Measurements from ENCODE around the gene GSK3B. TPM values are rescaled to one million over a fixed set of nuclear protein-coding genes. Genes with fewer than 3 reads are reported as not detected.

Gene GSK3B
- total RNA-seq, 1 experiment from 2014 or later = 56.6 TPM

DNA sequence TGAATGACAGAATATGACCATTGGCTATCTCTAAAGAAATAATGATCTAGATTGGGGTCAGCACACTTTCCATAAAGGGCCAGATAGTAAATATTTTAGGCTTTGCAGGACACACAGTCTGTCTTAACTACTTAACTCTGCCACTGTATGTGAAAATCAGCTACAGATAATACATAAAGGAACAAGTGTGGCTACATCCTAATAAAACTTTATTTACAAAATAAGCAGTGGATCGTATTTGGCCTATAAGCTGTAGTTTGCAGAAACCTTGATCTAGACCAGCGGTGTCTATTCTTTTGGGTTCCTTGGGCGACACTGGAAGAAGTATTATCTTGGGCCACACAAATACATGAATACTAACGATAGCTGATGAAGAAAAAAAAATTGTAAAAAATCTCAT, 27.6 kb downstream of the GSK3B start:
- intact Hi-C loops (cut with micrococcal nuclease; ENCODE audit: unreplicated experiment) = no loop called here
- H3K4me3 ChIP-seq (ENCODE audit: low read depth, low read length, poor library complexity, severe bottlenecking) = no peak overlapping the region
- no peak for DNase-seq (ENCODE audit: low spot score)
- BruUV-seq (replicated peaks) = no TSS peak
- no peaks in the 10 kb centered on the region for H3K27me3 ChIP-seq (replicated peaks; ENCODE audit: insufficient read depth, low read depth, low read length, poor library complexity)
- no peak overlapping the region for H3K27ac ChIP-seq (ENCODE audit: low read depth, low read length, poor library complexity, severe bottlenecking)
- ChIA-PET CTCF (no interaction called here), POLR2A (ENCODE audit: low non-redundant PET) (interaction anchor here (0.7 kb wide), 1 partner anchor 186 kb away, joined by 3 read pairs; no protein-coding TSS in a partner anchor)
- H3K4me1 ChIP-seq (ENCODE audit: insufficient read depth, low read length, poor library complexity, severe bottlenecking) = no peaks in the 10 kb centered on the region
- TF ChIP-seq EZH2 (IDR thresholded peaks at IDR 0.05; ENCODE audit: borderline replicate concordance, low read depth, low read length, poor library complexity, severe bottlenecking) (no peak), CTCF (conservative IDR thresholded peaks at IDR 0.05; ENCODE audit: low read depth, low read length) (no peak)
- H3K9me3 ChIP-seq (ENCODE audit: low read depth, low read length, poor library complexity, severe bottlenecking) = no peaks in the 10 kb centered on the region
- H3K36me3 ChIP-seq (ENCODE audit: insufficient read depth, low read length, poor library complexity, severe bottlenecking) = no peaks in the 10 kb centered on the region

DNA sequence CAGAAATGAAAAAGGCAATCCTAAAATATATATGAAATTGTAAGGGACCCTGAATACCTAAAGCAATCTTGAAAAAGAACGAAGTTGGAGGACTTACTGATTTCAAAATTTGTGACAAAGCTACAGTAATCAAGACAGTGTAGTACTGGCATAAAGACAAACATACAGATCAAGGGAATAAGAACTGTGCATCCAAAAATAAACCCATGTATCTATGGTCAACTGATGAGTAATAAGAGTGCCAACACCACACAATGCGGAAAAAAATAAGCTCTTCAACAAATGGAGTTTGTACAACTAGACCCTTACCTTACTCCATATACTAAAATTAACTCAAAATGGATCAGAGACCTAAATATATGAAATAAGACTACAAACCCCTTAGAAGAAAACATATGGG, 29.6 kb downstream of the GSK3B start:
- H3K9me3 ChIP-seq (ENCODE audit: low read depth, low read length, poor library complexity, severe bottlenecking) = no peaks in the 10 kb centered on the region
- no TSS peak for BruUV-seq (replicated peaks)
- no peak overlapping the region for H3K27ac ChIP-seq (ENCODE audit: low read depth, low read length, poor library complexity, severe bottlenecking)
- H3K36me3 ChIP-seq (ENCODE audit: insufficient read depth, low read length, poor library complexity, severe bottlenecking) = no peaks in the 10 kb centered on the region
- DNase-seq (ENCODE audit: low spot score) = no peak
- ChIA-PET CTCF (no interaction called here), POLR2A (ENCODE audit: low non-redundant PET) (no interaction called here)
- peaks cover 8% of the 10 kb centered on the region for H3K4me1 ChIP-seq (ENCODE audit: insufficient read depth, low read length, poor library complexity, severe bottlenecking)
- no peaks in the 10 kb centered on the region for H3K27me3 ChIP-seq (replicated peaks; ENCODE audit: insufficient read depth, low read depth, low read length, poor library complexity)
- TF ChIP-seq CTCF (conservative IDR thresholded peaks at IDR 0.05; ENCODE audit: low read depth, low read length) (no peak), EZH2 (IDR thresholded peaks at IDR 0.05; ENCODE audit: borderline replicate concordance, low read depth, low read length, poor library complexity, severe bottlenecking) (no peak)
- H3K4me3 ChIP-seq (ENCODE audit: low read depth, low read length, poor library complexity, severe bottlenecking) = no peak overlapping the region
- intact Hi-C loops (cut with micrococcal nuclease; ENCODE audit: unreplicated experiment) = no loop called here

- TF ChIP-seq EZH2 (IDR thresholded peaks at IDR 0.05; ENCODE audit: borderline replicate concordance, low read depth, low read length, poor library complexity, severe bottlenecking) (no peak), CTCF (conservative IDR thresholded peaks at IDR 0.05; ENCODE audit: low read depth, low read length) (no peak)
- Histone ChIP-seq H3K4me1 (ENCODE audit: insufficient read depth, low read length, poor library complexity, severe bottlenecking) (peaks cover 20% of the 10 kb centered on the region), H3K9me3 (ENCODE audit: low read depth, low read length, poor library complexity, severe bottlenecking) (no peaks in the 10 kb centered on the region), H3K27me3 (replicated peaks; ENCODE audit: insufficient read depth, low read depth, low read length, poor library complexity) (no peaks in the 10 kb centered on the region), H3K27ac (ENCODE audit: low read depth, low read length, poor library complexity, severe bottlenecking) (no peak overlapping the region), H3K36me3 (ENCODE audit: insufficient read depth, low read length, poor library complexity, severe bottlenecking) (no peaks in the 10 kb centered on the region), H3K4me3 (ENCODE audit: low read depth, low read length, poor library complexity, severe bottlenecking) (no peak overlapping the region)
- CTCF ChIA-PET = no interaction called here
- no TSS peak for BruUV-seq (replicated peaks)
- POLR2A ChIA-PET (ENCODE audit: low non-redundant PET) = no interaction called here
- intact Hi-C loops (cut with micrococcal nuclease; ENCODE audit: unreplicated experiment) = no loop called here
- no peak for DNase-seq (ENCODE audit: low spot score)
These were observed 31.8 kb downstream of the GSK3B start for GRCh38 chr3:120062474-120062873.
